ENCODE results near the gene DZIP3. TPM values are rescaled to one million over a fixed set of nuclear protein-coding genes. Genes with fewer than 3 reads are reported as not detected.

Gene DZIP3
- total RNA-seq, 1 experiment from 2014 or later = 22.1 TPM

GRCh38 chr3:108623504-108623903 lies 34.0 kb downstream of the DZIP3 start:
- H3K36me3 Mint-ChIP-seq (ENCODE audit: insufficient read depth in 1 of 3, low read depth in 3 of 3) = peaks cover 9 to 23% (median 22%) of the 10 kb centered on the region in 3 experiments; a peak in 6 of 7 replicates
- H3K79me1 ChIP-seq (ENCODE audit: insufficient read depth, low read depth, low read length, poor library complexity, severe bottlenecking) = no peaks in the 10 kb centered on the region
- H2BK120ac ChIP-seq (ENCODE audit: low read depth, low read length, poor library complexity, severe bottlenecking) = no peak overlapping the region
- no peak overlapping the region for H4K8ac ChIP-seq (replicated peaks; ENCODE audit: insufficient read length, low read depth, low read length)
- H3K18ac ChIP-seq (ENCODE audit: insufficient read length, low read depth, low read length) = no peak overlapping the region
- H3K79me2 ChIP-seq (ENCODE audit: insufficient read depth, low read length) = no peaks in the 10 kb centered on the region
- no peak overlapping the region for H2BK20ac ChIP-seq (ENCODE audit: low read depth, low read length, poor library complexity, severe bottlenecking)
- H3K27me3 ChIP-seq (ENCODE audit: insufficient read depth, low read length) = no peaks in the 10 kb centered on the region
- no peak overlapping the region for H4K91ac ChIP-seq (ENCODE audit: insufficient read length, low read depth, low read length)
- no peaks in the 10 kb centered on the region for H3K9me3 Mint-ChIP-seq
- H4K5ac ChIP-seq (ENCODE audit: insufficient read length, low read depth, low read length) = no peak overlapping the region
- H3K14ac ChIP-seq (ENCODE audit: insufficient read depth, low read length) = no peak overlapping the region
- H3T11ph ChIP-seq (ENCODE audit: low read length) = no peak overlapping the region
- no peak overlapping the region for H2BK5ac ChIP-seq (ENCODE audit: insufficient read length, low read length)
- no peak overlapping the region for H2BK12ac ChIP-seq (ENCODE audit: insufficient read length, low read depth, low read length)
- no peaks in the 10 kb centered on the region for H3K4me1 ChIP-seq (ENCODE audit: insufficient read depth, low read length)
- no peak for DNase-seq
- H3K23me2 ChIP-seq (ENCODE audit: insufficient read length, low read depth, low read length, poor library complexity, severe bottlenecking) = no peaks in the 10 kb centered on the region
- H3K4me3 Mint-ChIP-seq = no peak overlapping the region
- H3K9ac ChIP-seq (ENCODE audit: extremely low read depth, insufficient read length, low read length) = no peak overlapping the region
- H3K23ac ChIP-seq (ENCODE audit: insufficient read length, low read depth, low read length) = no peak overlapping the region
- peak overlapping the region in 1 of 3 experiments; percentile 11; a peak in 3 of 7 replicates for H3K27ac Mint-ChIP-seq
- no peaks in the 10 kb centered on the region for H3K27me3 Mint-ChIP-seq (ENCODE audit: low read depth)
- H3K56ac ChIP-seq (ENCODE audit: insufficient read length, low read depth, low read length) = no peak overlapping the region
- TF ChIP-seq CTCF (conservative IDR thresholded peaks at IDR 0.05) = no peak
- no peaks in the 10 kb centered on the region for H3K4me1 Mint-ChIP-seq
- H3K9me3 ChIP-seq (ENCODE audit: control insufficient read depth, low read depth, low read length) = no peaks in the 10 kb centered on the region
- no peak overlapping the region for H2AK5ac ChIP-seq (ENCODE audit: insufficient read length, low read length)
- no peak overlapping the region for H3K4me2 ChIP-seq (ENCODE audit: insufficient read depth, insufficient read length, low read length)
- no peaks in the 10 kb centered on the region for H4K20me1 ChIP-seq (ENCODE audit: control insufficient read depth, insufficient read depth, insufficient read length)
- H3K27ac ChIP-seq (ENCODE audit: insufficient read length, low read depth, low read length) = no peak overlapping the region
- no peak overlapping the region for H3K4ac ChIP-seq (ENCODE audit: low read depth, low read length)
- no CpG with 5 or more reads among the region's 3 CpGs for WGBS (ENCODE audit: extremely low coverage, insufficient read length, low lambda C conversion rate)
- no peak overlapping the region for H2AFZ ChIP-seq (ENCODE audit: low read length)
- no peak overlapping the region for H2BK15ac ChIP-seq (ENCODE audit: low read depth, low read length)

Data from H9 (cell line).